ENCODE results near the gene SLC25A45.

DNA sequence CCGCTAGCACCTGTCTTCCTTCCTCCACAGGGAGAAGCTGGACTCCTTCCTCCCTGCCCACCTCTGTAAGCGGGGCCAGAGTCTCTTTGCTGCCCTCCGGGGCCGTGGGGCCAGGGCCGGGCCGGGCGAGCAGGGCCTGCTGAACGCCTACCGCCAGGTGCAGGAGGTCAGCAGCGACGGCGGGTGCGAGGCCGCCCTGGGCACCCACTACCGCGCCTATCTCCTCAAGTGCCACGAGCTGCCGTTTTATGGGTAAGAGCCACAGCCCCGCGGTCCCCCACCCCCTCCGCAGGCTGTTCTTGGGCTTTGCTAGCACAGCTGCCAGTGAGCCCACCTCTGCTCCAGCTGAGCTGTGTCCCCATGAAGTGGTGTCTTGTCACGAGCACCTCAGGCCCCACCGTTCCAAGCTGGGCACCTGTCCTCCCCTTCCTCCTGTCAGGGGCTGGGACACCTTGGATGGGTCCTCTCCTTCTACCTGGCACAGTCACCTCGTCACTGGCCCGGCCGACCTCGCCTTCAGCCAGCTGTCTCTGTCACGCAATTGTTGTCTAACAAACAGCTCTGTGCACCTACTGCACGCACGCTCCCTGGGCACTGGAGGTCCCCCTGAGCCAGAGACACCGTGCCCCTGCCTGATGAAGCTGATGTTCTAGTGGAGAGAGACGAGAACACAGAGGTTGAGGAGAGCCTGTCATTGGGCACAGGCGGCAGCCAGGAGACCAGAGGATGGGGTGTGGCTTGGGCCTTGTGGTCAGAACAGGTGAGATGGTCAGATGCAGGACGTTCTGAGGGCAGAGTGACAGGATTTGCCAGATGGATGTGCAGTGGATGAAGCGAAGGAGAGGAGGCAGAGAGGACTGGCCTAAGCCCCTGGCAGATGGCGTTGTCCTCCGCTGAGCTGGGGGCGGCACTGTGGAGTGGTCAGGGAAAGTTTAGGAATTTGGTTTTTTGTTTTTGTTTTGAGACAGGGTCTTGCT lies 14.6 kb upstream of the SLC25A45 start:
- TF ChIP-seq, protein P1, sequence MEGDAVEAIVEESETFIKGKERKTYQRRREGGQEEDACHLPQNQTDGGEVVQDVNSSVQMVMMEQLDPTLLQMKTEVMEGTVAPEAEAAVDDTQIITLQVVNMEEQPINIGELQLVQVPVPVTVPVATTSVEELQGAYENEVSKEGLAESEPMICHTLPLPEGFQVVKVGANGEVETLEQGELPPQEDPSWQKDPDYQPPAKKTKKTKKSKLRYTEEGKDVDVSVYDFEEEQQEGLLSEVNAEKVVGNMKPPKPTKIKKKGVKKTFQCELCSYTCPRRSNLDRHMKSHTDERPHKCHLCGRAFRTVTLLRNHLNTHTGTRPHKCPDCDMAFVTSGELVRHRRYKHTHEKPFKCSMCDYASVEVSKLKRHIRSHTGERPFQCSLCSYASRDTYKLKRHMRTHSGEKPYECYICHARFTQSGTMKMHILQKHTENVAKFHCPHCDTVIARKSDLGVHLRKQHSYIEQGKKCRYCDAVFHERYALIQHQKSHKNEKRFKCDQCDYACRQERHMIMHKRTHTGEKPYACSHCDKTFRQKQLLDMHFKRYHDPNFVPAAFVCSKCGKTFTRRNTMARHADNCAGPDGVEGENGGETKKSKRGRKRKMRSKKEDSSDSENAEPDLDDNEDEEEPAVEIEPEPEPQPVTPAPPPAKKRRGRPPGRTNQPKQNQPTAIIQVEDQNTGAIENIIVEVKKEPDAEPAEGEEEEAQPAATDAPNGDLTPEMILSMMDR (IDR thresholded peaks at IDR 0.05) = no peak
- TF ChIP-seq POLR2A (IDR thresholded peaks at IDR 0.05) = no peak

Data from vagina (tissue), 2 donors.